ENCODE results near the gene GDAP2. TPM values are rescaled to one million over a fixed set of nuclear protein-coding genes. Genes with fewer than 3 reads are reported as not detected.
"Not testable (repeated sequence)": the region's sequence is repeated elsewhere in the genome, so short reads cannot be mapped to it uniquely, and the experiment has no call there.

GDAP2 gene
- total RNA-seq, 1 donor from 2014 or later = 25.4 TPM

- Mint-ChIP-seq H3K4me1 (peaks cover 11% of the 10 kb centered on the region), H3K36me3 (ENCODE audit: low read depth) (peaks cover 10% of the 10 kb centered on the region), H3K27ac (ENCODE audit: unreplicated experiment) (no peak overlapping the region), H3K27me3 (ENCODE audit: low read depth) (no peaks in the 10 kb centered on the region), H3K4me3 (no peak overlapping the region), H3K9me3 (peaks cover 6% of the 10 kb centered on the region)
- DNase-seq (ENCODE audit: low read depth, low spot score) = no peak
- TF ChIP-seq, protein P1, sequence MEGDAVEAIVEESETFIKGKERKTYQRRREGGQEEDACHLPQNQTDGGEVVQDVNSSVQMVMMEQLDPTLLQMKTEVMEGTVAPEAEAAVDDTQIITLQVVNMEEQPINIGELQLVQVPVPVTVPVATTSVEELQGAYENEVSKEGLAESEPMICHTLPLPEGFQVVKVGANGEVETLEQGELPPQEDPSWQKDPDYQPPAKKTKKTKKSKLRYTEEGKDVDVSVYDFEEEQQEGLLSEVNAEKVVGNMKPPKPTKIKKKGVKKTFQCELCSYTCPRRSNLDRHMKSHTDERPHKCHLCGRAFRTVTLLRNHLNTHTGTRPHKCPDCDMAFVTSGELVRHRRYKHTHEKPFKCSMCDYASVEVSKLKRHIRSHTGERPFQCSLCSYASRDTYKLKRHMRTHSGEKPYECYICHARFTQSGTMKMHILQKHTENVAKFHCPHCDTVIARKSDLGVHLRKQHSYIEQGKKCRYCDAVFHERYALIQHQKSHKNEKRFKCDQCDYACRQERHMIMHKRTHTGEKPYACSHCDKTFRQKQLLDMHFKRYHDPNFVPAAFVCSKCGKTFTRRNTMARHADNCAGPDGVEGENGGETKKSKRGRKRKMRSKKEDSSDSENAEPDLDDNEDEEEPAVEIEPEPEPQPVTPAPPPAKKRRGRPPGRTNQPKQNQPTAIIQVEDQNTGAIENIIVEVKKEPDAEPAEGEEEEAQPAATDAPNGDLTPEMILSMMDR (conservative IDR thresholded peaks at IDR 0.05) = no peak
These were observed 76.4 kb downstream of the GDAP2 start for GRCh38 chr1:117852853-117853553.

DNA sequence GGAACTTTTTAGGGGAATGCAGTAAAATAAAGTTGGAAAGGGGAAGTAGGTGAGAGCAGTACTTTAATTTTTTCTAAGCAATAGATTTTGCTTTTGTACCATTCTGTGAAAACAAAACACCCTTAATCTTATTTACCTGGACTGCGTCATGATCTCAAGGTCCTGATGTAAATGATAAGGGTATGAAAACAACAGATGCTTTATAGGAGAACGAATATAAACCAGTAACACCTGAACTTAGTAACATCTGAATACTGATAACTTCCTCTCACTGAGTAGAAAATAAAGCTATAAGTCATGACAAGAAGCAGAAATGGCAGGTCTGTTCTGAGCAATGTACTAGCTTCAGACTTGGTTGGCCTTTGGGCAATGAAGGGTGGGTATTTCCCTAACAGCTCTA is 77.7 kb downstream of the GDAP2 start:
- no peak for DNase-seq (ENCODE audit: low read depth, low spot score)
- peaks cover 6% of the 10 kb centered on the region for H3K9me3 Mint-ChIP-seq
- TF ChIP-seq, protein P1 (conservative IDR thresholded peaks at IDR 0.05) = no peak
- peaks cover 10% of the 10 kb centered on the region for H3K36me3 Mint-ChIP-seq (ENCODE audit: low read depth)
- no peaks in the 10 kb centered on the region for H3K27me3 Mint-ChIP-seq (ENCODE audit: low read depth)
- no peak overlapping the region for H3K4me3 Mint-ChIP-seq
- no peak overlapping the region for H3K27ac Mint-ChIP-seq (ENCODE audit: unreplicated experiment)
- H3K4me1 Mint-ChIP-seq = peaks cover 23% of the 10 kb centered on the region

DNA sequence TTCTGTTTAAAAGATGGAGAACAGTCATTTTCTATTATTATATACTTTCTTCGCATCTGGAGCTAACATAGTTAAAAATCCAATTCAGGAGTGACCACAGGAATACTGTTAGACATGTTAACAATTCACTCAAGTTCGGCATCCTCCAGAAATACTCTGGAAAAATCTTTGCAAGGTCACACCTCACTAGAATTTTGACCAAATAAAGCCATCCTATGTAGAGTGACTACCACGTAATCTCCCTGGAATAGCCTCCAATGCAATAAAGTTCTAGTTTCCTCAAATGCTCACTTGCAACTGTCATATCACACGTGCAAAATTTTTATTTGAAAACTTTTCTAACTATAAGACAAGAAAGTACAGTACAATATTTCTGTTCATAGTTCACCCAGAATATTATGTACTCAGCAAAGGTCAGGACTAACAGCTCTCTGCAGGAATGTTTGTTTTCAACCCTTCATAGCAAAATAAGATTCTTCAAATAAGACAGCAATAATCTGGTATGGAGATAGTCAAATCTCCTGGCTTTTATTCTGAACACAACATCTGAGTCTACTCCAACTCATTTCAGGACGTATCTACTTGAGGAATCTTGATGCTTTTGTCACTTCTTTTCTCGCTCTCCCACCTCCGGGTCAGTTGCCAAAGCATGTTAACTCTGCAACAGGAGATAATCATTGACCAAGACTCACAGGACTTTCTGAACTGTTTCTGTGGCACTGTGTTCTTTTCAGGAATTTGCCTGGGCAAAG is 82.6 kb downstream of the GDAP2 start:
- Mint-ChIP-seq H3K27me3 (ENCODE audit: low read depth) (no peaks in the 10 kb centered on the region), H3K4me1 (peaks cover 23% of the 10 kb centered on the region), H3K36me3 (ENCODE audit: low read depth) (peaks cover 29% of the 10 kb centered on the region), H3K27ac (ENCODE audit: unreplicated experiment) (no peak overlapping the region), H3K9me3 (peaks cover 16% of the 10 kb centered on the region), H3K4me3 (no peak overlapping the region)
- TF ChIP-seq, protein P1 (conservative IDR thresholded peaks at IDR 0.05) = no peak
- no peak for DNase-seq (ENCODE audit: low read depth, low spot score)

DNA sequence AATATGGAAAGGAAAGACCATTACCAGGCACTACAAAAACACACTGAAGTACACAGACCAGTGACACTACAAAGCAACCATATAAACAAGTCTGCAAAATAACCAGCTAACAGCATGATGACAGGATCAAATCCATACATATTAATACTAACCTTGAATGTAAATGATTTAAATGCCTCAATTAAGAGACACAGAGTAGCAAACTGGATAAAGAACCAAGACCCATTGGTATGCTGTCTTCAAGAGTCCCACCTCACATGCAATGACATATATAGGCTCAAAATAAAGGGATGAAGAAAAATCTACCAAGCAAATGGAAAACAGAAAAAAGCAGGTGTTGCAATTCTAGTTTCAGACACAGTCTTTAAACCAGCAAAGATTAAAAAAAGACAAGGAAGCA is 84.9 kb downstream of the GDAP2 start:
- H3K36me3 Mint-ChIP-seq (ENCODE audit: low read depth) = peaks cover 29% of the 10 kb centered on the region
- not testable (repeated sequence) for H3K4me3 Mint-ChIP-seq; H3K27me3 Mint-ChIP-seq (ENCODE audit: low read depth); DNase-seq (ENCODE audit: low read depth, low spot score); H3K27ac Mint-ChIP-seq (ENCODE audit: unreplicated experiment)
- H3K4me1 Mint-ChIP-seq = peaks cover 23% of the 10 kb centered on the region
- peaks cover 14% of the 10 kb centered on the region for H3K9me3 Mint-ChIP-seq

DNA sequence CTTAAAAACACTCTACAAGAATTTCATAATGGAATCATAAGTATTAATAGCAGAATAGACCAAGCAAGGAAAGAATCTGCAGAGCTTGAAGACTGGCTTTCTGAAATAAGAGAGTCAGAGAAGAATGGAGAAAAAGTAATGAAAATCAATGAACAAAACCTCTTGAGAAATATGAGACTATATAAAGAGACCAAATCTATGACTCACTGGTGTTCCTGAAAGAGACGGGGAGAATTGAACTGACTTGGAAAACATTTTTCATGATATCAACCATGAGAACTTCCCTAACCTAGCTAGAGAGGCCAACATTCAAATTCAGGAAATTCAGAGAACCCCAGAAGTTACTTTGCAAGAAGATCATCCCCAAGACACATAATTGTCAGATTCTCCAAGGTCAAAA is 85.6 kb downstream of the GDAP2 start:
- DNase-seq (ENCODE audit: low read depth, low spot score) = no peak
- no peak overlapping the region for H3K27ac Mint-ChIP-seq (ENCODE audit: unreplicated experiment)
- no peak overlapping the region for H3K4me3 Mint-ChIP-seq
- TF ChIP-seq, protein P1 (conservative IDR thresholded peaks at IDR 0.05) = no peak
- peaks cover 19% of the 10 kb centered on the region for H3K4me1 Mint-ChIP-seq
- peaks cover 25% of the 10 kb centered on the region for H3K36me3 Mint-ChIP-seq (ENCODE audit: low read depth)
- H3K9me3 Mint-ChIP-seq = peaks cover 14% of the 10 kb centered on the region
- no peaks in the 10 kb centered on the region for H3K27me3 Mint-ChIP-seq (ENCODE audit: low read depth)

Data from neural crest cell (in vitro differentiated cells).